Nucleus accumbens (tissue), 56 donors: ENCODE measurements around the gene HIRIP3.

Experiments
- DNase-seq, 56 donors: peaks; one replicate each; lab custom pipeline; 2025; lab: John Stamatoyannopoulos, UW

The HIRIP3 gene

DNA sequence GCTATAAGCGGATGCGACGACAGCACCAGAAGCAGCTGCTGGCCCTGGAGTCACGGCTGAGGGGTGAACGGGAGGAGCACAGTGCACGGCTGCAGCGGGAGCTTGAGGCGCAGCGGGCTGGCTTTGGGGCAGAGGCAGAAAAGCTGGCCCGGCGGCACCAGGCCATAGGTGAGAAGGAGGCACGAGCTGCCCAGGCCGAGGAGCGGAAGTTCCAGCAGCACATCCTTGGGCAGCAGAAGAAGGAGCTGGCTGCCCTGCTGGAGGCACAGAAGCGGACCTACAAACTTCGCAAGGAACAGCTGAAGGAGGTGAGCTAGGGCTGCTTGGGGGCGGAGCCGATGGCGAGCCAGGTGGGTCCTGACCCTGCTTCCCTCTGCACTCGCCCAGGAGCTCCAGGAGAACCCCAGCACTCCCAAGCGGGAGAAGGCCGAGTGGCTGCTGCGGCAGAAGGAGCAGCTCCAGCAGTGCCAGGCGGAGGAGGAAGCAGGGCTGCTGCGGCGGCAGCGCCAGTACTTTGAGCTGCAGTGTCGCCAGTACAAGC, 10.1 kb downstream of the HIRIP3 start:
- no peak for DNase-seq

DNA sequence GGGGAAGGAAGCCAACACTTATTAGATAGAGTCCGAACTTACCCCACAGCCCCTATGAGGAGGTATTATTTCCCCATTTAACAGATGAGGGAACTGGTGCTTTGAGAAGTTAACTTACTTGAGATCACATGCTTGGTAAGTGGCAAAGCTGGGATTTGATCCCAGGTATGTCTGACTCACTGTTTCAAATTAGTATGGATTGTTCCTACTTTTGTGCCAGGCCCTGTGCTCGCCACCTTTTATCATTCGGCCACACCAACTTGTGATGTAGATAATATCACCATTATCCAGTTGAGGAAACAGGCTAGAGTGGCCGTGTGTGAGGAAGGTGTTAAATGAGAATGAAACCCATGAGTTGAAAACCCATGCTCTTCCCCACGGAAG, 10.7 kb downstream of the HIRIP3 start:
- no peak for DNase-seq

DNA sequence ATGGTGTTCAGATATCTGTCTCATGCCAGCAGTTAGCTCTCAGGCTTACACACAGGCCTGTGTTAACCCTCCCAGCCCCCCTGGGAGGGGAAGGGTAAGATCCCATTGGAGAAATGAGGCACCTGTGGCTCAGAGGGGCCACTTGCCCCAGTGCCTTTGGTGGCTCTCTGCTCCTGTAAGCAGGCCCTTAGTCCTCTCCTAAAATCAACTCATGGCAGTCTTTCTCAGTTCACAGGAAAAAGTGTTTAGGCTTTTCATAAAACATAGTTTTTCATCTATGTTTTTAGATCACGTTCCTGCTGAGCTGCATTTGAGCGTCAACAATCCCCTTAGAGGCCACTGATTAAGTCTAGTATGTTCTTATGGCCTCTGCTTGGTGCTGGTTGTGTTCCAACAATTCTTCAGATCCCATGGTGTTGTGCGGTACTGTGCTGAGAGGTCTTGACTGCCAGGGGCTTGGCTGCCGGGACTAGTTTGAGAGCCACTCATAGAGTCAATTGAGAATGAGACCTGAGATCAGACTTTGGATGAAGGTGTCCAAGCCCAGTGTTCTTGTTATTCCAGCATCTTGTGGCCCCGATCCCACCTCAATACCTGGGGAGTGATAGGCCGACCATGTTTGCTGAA, 11.2 kb downstream of the HIRIP3 start:
- no peak for DNase-seq

DNA sequence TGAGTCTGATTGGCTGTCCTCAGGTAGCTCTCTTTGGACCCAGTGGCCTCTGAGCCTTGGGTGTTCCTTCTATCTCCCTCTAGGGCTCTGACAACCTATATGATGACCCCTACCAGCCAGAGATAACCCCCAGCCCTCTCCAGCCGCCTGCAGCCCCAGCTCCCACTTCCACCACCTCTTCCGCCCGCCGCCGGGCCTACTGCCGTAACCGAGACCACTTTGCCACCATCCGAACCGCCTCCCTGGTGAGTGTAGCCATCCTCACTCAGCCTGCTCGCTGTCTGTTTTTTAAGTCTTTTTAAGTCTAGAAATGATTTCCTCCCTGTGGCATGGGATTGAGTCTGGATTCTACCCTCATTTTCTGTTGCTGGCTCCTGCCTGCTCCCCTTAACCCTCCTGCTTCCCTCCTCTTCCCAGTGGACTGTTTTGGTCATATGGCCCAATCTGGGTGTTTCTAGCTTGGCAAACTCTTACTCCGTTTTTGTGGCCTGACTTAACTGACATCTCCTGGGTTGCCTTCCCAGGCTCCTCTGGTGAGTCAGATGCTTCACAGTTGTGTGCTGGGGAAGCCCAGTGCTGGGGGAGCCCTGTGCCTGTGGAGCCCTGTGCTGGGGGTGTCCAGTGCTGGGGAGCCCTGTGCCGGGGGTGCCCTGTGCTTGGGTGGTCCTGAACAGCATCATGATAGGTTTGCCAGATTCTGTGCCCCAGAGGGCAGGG, 11.8 kb downstream of the HIRIP3 start:
- no peak for DNase-seq

DNA sequence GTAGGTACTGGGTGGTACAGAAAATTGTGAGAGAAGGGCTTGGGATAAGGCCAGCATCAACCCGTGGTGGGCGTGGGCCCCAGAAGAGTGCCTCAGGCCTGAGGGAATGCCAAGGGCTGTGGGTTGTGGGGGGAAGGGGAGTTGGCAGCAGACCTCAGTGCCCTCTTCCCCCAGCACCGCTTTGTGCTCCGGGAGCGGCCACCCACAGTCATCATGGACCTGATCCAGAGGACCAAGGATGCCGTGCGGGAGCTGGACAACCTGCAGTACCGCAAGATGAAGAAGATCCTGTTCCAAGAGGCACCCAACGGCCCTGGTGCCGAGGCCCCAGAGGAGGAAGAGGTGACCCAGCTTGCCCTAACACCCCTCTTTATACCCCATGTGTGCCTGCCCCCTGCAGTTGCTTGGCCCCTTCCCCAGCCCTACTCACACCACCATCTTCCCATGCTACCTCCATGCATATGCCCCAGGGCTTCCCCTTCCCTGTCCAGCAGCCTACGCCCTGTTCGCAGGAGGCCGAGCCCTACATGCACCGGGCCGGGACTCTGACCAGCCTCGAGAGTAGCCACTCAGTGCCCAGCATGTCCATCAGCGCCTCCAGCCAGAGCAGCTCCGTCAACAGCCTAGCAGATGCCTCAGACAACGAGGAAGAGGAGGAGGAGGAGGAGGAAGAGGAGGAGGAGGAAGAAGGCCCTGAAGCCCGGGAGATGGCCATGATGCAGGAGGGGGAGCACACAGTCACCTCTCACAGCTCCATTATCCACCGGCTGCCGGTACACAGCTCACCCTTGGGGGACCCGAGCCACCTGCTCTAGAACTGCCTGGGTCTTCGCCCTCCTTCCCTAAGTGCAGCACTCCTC, 12.6 kb downstream of the HIRIP3 start:
- no peak for DNase-seq

DNA sequence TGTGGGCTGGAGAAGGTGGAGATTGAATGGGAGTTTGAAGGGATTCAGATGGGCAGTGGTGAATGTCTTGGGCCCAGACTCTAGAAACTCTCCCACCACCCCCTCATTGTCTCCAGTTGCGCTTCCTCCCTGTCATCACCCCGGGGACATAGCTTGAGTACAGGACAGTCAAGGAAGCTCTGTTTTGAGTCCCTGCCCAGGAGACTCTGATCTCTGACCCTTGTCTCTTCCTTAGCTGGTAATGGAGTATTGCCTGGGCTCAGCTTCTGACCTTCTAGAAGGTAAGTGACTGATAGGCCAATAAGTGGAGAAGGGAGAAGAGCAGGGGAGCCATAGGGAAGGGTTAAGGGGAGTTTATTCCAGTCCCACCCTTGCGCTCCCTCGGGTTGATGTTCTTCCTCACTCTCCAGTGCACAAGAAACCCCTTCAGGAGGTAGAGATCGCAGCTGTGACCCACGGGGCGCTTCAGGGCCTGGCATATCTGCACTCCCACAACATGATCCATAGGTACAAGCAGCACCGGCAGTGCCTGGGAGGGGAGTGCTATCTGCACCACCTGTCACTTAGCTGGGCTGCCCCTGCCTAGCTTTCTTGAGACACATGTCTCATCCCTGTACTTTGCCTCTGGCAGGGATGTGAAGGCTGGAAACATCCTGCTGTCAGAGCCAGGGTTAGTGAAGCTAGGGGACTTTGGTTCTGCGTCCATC, 16.7 kb downstream of the HIRIP3 start:
- no peak for DNase-seq

DNA sequence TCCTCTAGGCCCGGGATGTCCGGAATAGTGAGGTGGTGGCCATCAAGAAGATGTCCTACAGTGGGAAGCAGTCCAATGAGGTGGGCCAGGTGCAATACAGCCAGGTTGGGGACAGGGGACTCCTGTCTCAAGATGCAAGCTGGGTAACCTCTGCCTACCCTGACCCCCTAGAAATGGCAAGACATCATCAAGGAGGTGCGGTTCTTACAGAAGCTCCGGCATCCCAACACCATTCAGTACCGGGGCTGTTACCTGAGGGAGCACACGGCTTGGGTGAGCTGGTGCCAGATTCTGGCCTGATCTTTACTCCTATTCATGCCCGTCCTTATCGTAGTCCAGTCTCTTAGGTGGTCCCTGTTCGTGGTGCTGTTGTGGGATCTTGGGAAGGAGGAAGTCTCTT, 17.3 kb downstream of the HIRIP3 start:
- no peak for DNase-seq

DNA sequence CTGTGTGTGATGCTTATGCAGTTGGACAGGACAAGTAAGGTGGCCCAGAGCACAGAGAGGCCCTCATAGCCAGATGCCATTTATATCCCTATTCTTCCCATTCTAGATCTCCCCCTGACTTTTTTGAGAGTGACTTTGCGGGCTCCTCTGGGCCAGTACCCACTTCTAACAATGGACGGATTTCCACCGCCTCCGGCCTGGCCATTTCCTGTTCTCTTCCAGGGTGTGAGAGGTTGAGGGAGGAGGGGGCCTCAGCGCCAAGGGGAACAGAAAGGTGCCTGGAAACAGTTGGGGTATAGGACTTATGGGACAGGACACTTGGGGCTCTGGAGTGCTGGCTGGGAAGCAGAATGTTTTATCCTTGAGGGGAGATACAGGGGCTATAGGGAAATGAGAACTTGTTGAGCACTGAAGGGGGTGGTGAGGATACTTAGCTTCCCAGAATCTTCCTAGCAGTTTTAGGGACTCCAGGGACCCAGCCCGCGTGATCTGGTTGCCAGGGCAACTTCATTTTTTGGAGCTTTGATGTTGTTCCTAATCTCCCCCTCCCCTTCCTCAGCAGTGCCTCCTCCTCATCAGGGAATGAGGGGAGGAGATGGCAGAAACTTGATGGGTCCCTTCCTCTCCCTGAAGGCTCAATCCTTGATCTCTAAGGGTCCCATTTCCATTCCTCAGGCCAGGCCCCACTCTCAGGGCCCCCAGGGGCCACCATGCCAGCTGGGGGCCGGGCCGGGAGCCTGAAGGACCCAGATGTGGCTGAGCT, 18.2 kb downstream of the HIRIP3 start:
- peak in 2 of 56 donors; percentile 8 to 26 for DNase-seq

DNA sequence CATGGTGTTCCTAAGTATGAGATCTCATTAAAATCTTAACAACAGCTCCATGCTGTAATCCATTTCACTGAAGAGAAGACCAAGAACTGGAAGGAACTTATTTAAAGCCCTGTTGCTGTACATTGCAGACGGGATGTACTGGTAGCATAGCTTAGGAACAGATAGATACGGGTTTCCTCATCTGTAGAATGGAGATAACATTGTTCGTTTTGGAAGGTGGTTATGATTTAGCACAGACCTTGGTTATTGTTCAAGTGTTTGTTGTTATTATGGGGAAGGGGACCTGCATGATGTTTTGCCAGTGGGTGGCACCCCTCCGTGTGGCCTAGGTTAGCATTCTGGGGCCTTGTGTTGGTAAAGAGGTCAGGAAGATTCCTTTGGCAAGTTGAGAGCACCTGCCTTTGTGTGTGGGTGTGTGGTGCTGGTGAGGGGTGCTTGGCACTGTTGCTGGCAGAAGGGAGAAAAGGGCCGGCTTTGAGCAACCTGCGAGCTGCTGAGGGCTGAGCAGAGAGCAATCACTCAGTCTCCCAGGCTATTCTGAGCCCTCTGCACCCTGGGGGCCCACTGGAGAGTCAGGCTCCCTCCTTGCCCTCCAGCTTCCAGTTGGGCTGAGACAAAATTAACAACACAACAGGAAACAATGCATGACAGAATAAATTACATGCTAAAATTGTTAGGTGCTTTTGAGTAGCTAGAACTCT, 19.5 kb downstream of the HIRIP3 start:
- DNase-seq, result peak in 1 of 56 donors; percentile 8

DNA sequence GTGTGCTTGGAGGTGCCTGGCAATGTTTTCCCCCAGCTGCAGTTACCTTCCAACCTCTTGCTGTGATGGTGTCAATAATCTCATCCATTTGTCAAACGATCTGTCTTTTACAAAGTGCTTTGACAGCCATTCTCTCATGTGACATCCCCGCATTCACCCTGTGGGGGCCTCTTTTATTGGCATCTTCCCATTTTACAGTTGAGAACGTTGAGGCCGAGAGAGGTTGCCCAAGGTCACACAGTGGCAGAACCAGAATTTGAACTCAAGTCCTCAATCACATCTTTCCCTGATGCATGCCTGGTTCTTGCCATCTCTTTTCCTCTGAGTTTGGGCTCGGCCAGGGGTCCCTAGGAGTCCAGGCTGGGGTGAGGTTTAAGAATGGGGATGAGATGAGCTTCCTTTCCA, 20.3 kb downstream of the HIRIP3 start:
- no peak for DNase-seq

DNA sequence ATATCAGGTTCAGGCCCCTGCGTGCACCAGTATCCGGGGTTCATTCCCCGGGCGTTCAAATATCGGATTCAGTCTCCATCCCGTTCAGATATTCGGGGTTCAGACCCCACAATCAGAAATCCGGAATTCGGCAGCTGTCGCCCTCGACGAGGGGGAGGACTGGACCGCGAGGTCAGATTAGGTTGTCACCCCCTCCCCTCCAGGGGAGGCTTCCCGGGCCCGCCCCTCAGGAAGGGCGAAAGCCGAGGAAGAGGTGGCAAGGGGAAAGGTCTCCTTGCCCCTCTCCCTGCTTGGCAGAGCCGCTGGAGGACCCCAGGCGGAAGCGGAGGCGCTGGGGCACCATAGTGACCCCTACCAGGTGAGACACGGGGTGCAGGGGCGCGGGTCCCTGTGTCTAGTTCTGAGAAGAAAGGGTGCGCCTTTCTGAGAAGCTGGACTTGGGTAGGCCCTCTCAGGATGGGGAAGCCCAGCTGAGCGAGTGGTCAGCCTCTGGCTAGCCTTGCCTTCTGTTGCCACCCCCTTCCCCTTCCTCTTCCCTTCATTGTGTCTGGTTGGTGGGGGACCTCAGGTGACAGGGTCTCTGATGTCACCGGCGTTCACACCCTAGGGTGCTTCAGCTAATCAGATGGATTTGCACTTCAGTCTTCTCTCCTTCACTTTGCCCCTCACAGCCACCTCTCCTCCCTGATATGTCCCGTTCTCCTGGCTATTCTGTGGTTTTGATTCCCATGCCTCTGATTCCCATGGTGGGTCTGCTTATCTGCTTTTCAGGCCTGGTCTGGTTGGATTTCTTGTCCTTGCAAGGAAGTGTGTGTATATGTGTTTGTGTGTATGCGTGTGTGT, 20.9 kb downstream of the HIRIP3 start:
- peak in 5 of 56 donors; percentile 6 to 32 (median 24) for DNase-seq

DNA sequence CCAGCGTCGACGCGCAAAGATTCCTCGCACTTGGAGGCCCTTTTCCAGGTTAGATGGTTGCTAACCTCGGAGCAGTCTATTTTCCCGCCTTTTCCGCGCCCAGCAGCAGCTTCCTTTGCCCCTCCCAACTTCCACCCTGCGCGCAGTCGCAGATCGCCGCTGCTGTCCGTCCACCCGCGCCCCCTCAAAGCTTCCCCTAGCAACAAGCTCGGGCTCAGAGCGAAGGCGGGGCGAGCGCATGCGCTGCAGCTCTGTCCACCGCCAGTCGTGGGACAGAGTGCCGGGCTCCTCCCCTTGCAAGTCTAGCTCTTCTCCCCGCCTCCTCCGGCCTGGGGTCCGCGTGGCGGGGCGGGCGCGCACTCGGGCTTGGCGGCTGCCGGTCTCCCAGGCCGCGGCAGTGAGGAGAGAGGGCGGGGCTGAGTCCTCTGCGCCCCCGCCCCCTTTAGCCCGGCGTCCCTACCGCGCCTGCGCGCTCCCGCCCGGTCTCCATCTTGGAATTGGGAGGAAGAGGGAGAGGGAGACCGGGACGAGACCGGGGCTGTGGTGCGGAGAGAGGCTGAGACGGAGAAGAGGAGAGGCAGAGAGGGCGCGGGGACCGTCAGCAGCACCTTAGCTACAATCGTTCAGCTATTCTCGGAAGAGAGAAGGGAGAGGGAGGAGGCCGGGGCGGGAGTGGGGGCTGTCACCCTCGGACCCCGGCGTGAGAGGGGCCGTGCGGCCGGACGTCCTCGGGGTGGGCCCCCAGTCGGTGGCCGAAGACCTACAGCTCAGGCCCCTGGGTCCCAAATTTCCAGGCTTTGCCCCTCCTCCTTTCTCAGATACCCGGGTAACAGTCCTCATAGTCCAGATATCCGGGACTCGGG, 21.8 kb downstream of the HIRIP3 start, which contains the start of gene TAOK2:
Gene TAOK2 (plus strand): TSS at position 485 of the 863 bp plus-strand sequence. CDS start 3,905 bp downstream, outside the sequence.
- peak; percentile 90 to 100 (median 98) for DNase-seq

DNA sequence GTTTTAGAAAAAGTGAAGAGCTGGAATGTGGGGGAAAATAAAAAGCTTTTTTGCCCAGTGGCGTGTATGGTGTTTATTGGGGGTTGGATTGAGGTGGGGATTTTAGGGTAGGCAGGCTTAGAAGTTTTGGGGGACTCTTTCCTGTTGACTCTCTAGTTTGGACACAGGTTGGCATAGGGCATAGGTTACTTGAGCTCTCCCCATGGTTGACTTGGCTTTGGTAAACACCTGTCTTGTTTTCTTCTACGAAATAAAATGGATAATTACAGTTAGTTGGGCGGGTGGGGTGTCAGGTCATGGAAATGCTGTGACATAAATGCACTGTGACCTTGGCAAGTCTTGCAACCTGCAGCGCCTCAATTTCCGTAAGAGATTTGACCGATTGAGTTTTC, 22.4 kb downstream of the HIRIP3 start:
- no peak for DNase-seq

DNA sequence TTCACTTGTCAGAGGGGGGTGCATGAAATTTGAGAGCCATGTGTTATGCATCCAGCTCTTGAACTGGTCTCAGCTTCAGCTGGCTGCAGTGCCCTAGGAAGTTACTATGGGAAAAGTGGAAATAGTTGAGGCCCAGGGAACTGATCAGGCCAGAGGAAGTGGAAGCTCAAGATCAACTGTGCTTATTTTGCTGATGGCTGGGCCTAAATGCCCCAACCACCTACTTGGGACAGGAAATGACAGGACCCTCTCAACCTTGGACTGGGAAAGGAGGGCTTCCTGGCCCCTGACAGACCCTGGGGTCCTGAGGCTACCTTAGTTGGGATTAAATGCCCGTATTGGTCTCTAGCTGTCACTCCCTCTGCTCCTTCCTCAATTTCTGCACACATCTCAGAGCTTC, 22.9 kb downstream of the HIRIP3 start:
- DNase-seq, result no peak

DNA sequence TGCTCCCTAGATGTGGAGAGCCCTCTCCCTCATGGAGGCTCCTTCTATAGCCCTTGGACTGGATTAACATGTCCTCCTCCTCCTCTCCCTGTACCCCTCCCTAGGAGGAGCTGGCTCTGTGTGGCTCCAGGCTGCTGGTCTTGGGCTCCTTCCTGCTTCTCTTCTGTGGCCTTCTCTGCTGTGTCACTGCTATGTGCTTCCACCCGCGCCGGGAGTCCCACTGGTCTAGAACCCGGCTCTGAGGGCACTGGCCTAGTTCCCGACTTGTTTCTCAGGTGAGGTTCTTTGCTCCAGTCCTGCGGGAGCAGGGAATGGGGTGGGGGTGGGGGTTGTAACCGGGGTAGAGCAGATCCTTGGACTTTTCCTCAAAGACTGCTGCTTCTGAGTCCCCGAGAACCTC, 24.1 kb downstream of the HIRIP3 start:
- DNase-seq, result no peak

DNA sequence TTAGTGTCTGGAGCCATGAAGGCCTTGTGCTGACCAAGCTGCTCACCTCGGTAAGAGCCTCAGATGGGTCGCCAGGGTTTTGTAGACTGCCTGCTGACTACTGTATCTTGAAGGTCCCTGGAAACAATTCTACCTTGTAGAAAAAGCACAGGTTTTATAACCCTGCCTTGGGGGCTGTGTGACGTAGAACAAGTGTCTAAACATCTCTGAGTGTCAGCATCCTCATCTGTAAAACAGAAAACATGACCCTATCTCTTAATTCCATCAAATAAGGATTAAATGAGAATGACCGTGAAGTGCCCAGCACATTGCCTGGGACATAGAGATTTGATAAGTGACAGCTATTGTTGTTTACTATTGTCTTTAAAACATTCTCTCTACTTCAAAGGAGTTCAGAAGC, 27.2 kb downstream of the HIRIP3 start:
- no peak for DNase-seq
